NCI-H2107 treated with DMSO at 0.1 percent for 48 hours (cell line): ENCODE data around the gene MACROH2A1.
A peak's percentile ranks its signal among the peaks of the same experiment; 100 is the strongest.

Experiments
- DNase-seq: peaks from one replicate; lab custom pipeline; 2025; ENCODE audit not compliant: unreplicated experiment; lab: John Stamatoyannopoulos, UW

MACROH2A1 gene

GRCh38 chr5:135333732-135334515, 65.1 kb downstream of the MACROH2A1 start:
- no peak for DNase-seq

- DNase-seq: peak; percentile 5
Observed at GRCh38 chr5:135332519-135333150, 66.4 kb downstream of the MACROH2A1 start.

DNA sequence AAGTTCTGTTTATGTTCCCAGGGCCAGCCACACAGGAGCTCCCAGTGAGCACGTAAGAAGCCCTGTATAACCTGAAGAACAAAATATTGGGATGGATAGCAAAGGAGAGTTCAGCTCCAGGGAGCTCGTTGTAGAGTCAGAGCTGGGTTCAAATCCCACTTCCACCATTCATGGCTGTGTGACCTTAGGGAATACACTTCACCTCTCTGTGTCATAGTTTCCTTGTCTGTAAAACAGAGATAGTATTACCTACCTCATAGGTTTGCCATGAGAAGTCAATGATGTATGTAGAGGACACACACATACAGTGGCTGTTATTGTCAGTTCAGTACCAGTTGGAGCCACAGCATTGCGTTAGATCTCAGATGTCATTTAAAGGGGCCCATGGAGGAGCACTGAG, 67.4 kb downstream of the MACROH2A1 start:
- DNase-seq: no peak

- no peak for DNase-seq
Observed at GRCh38 chr5:135330798-135331096, 68.3 kb downstream of the MACROH2A1 start.

GRCh38 chr5:135329913-135330797, 68.9 kb downstream of the MACROH2A1 start:
- no peak for DNase-seq

DNA sequence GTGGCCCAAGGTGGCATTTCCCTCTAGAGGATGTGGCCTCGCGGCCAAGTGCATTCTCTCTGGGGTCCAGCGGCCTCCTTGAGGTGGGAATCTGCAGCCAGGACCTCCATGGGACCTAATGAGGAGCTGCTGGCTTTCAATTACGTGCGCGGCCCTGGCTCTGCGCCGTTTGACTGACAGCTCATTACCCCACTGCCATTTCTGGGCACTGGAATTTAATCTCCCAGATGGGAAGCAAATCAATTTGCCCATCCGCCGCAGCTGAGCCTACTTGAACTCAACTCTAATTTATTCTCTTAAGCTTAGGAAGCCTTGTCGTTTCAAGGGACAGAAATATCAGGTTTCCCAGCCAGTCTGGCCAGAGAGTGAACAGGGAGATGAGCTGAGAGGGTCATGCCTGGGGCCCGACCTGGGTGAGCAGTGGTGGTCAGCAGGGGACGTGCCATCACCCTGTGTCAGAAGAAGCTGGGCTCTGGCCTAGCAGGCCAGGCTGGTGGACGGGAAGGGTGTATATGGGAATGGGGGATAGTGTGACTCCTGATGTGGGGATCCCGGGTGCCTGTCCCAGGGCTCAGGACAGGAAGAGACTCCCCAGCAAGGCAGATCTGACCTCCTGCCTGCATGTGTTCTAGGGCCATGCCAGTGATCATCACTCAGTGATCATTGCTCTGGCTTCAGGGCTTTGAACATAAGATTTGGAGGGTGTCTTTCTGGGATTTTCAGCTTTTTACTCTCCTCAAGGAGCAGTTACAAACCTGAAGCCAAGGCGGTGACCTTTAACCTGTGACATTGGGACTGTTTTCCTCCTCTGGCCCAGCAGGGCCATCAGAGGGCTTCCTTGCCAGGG, 69.7 kb downstream of the MACROH2A1 start:
- peak; percentile 27 for DNase-seq

DNA sequence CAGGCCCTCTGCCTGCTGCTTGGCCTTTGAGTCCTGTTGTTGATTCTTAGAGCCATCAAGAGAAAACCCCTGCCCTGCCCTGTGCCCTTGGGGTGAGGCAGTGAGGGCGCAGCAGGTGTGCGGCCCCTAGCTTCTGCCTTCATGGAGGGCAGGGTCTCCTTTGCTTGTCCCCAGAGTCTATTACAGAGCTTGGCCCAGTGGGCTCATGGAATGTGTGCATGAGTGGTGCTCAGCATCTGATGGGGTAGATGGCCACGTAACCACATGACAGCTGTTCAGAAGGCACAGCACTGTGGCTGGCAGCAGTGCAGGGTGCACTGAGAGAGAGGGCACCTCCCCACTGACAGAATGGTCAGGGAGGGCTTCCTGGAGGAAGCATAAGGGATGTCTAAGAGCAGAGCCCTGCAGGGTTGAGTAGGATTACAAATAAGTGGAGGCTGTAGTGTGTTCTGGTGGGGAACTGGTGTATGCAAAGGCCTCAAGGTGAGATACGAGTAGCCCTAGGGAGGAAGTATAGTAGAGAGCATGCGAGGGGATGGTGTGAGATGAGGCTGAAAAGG, 70.8 kb downstream of the MACROH2A1 start:
- DNase-seq: no peak

- DNase-seq: no peak
Observed at GRCh38 chr5:135327429-135328127, 71.5 kb downstream of the MACROH2A1 start.

GRCh38 chr5:135326296-135327254, 72.5 kb downstream of the MACROH2A1 start:
- no peak for DNase-seq

GRCh38 chr5:135324897-135325650, 74.0 kb downstream of the MACROH2A1 start:
- no peak for DNase-seq

- DNase-seq: no peak
Observed at GRCh38 chr5:135324160-135324559, 74.9 kb downstream of the MACROH2A1 start.

- DNase-seq: no peak
Observed at GRCh38 chr5:135323701-135324132, 75.3 kb downstream of the MACROH2A1 start.

GRCh38 chr5:135323227-135323626, 75.8 kb downstream of the MACROH2A1 start:
- DNase-seq: no peak

DNA sequence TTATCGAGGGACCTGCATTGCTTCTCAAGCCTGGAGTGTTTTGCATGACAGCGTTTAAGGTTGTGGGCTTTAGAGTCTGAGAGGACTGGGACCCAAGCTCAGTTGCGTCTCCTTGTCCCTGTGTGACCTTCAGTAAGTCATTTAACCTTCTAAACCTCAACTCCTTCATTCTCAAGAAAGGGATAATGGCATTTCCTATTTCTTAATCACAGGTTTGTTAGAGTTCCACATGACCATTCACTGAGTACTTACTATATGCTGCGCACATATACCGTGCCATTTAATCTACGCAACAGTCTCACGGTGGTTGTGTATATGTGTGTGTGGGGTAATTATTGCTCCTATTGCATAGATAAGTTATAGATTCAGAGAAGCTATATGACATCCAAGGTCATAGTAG, 76.3 kb downstream of the MACROH2A1 start:
- DNase-seq: no peak

- no peak for DNase-seq
Observed at GRCh38 chr5:135322271-135322670, 76.8 kb downstream of the MACROH2A1 start.

DNA sequence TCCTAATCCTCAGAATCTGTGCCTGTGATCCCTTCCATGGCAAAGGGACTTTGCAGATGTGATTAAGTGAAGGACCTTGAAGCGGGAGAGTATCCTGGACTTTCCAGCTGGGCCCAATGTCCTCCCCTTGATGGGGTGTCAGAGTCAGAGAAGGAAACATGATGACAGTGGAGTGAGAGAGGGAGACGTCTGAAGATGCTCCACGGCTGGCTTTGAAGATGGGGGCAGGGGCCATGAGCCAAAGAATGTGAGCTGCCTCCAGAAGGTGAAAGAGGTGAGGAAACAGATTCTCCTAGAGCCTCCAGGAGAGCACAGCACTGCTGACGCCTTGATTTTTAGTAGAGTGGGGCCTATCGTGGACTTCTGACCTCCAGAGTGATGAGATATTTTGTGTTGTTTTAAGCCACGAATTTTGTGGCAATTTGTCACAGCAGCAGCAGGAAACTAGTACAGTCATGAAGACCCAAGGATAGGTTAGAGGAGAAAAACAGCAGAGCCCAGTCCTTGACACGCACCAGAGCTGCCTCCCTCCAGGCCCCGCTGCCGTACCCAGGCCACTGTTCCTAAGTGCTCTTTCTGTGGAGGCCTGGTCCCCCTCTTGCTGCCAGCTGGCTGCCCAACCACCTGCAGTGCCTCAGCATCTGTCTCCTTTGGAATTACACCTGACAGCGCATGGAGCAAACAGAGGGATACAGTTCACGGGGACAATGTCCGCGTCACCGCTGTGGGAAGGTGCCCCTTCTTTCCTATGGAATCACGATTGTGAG, 78.1 kb downstream of the MACROH2A1 start:
- no peak for DNase-seq

GRCh38 chr5:135319928-135320606, 79.0 kb downstream of the MACROH2A1 start:
- no peak for DNase-seq
